Neuronal stem cell (in vitro differentiated cells): ENCODE results near the gene ARFGEF3.
"Not testable (repeated sequence)": the region's sequence is repeated elsewhere in the genome, so short reads cannot be mapped to it uniquely, and the experiment has no call there.

Source experiments
- DNase-seq: peaks from one replicate; pipeline ENCODE4 v3.0.0-alpha.2; 2013; ENCODE audit warnings: low spot score
- H2AFZ ChIP-seq: one replicate; pipeline ENCODE4 v1.6.1; 2013; ENCODE audit warnings: mild to moderate bottlenecking, low read length, inconsistent platforms
- H2AK5ac ChIP-seq: 2 replicates; pipeline ENCODE4 v1.6.1; 2013; ENCODE audit warnings: low read depth, mild to moderate bottlenecking, inconsistent platforms, low read length, moderate library complexity, mixed read lengths
- H2BK120ac ChIP-seq: 2 replicates; pipeline ENCODE4 v1.6.1; 2013; ENCODE audit warnings: low read depth, mild to moderate bottlenecking, inconsistent platforms, low read length, moderate library complexity, mixed read lengths
- H2BK12ac ChIP-seq: one replicate; pipeline ENCODE4 v1.6.1; 2013; ENCODE audit warnings: low read length, inconsistent platforms
- H2BK15ac ChIP-seq: 2 replicates; pipeline ENCODE4 v1.6.1; 2013; ENCODE audit warnings: mild to moderate bottlenecking, low read length, inconsistent platforms, mixed read lengths
- H2BK5ac ChIP-seq: one replicate; pipeline ENCODE4 v1.6.1; 2013; ENCODE audit warnings: inconsistent platforms, mild to moderate bottlenecking, low read length, moderate library complexity
- H3K14ac ChIP-seq: one replicate; pipeline ENCODE4 v1.6.1; 2013; ENCODE audit warnings: low read length, inconsistent platforms
- H3K18ac ChIP-seq: 2 replicates; pipeline ENCODE4 v1.6.1; 2013; ENCODE audit warnings: low read length, inconsistent platforms
- H3K23ac ChIP-seq: 2 replicates; pipeline ENCODE4 v1.6.1; 2013; ENCODE audit warnings: low read depth, mild to moderate bottlenecking, mixed read lengths, low read length, inconsistent platforms; ENCODE audit not compliant: poor library complexity
- H3K27ac ChIP-seq: replicated peaks from 3 replicates; pipeline ENCODE4 v1.5.1; 2013; ENCODE audit warnings: low read length, inconsistent platforms
- H3K27me3 ChIP-seq, 3 experiments: 2 replicates each; pipeline ENCODE4 v1.6.1; 2013; ENCODE audit warnings: low read length in 3 of 3, mild to moderate bottlenecking in 2 of 3, inconsistent platforms in 1 of 3, low read depth in 1 of 3, mixed read lengths in 1 of 3, moderate library complexity in 1 of 3; ENCODE audit not compliant: control insufficient read depth in 3 of 3, insufficient read depth in 3 of 3
- H3K36me3 ChIP-seq, 2 donors: replicated peaks in 1 of 2; 2 replicates each; pipeline ENCODE4 v1.6.1; 2013; ENCODE audit warnings: low read length in 2 of 2; ENCODE audit not compliant: control insufficient read depth in 2 of 2, insufficient read depth in 2 of 2
- H3K4ac ChIP-seq: 2 replicates; pipeline ENCODE4 v1.6.1; 2013; ENCODE audit warnings: inconsistent platforms, mild to moderate bottlenecking, low read length, moderate library complexity
- H3K4me1 ChIP-seq, 2 donors: 1 replicate in 1 of 2; 2 replicates in 1 of 2; pipeline ENCODE4 v1.6.1; 2013; ENCODE audit warnings: low read length in 2 of 2, low read depth in 1 of 2; ENCODE audit not compliant: control insufficient read depth in 2 of 2, insufficient read depth in 1 of 2
- H3K4me2 ChIP-seq: one replicate; pipeline ENCODE4 v1.6.1; 2013; ENCODE audit warnings: mild to moderate bottlenecking, low read length, inconsistent platforms; ENCODE audit not compliant: insufficient read depth, poor library complexity, severe bottlenecking
- H3K4me3 ChIP-seq, 2 donors: 2 replicates each; pipeline ENCODE4 v1.5.1; 2013; ENCODE audit warnings: low read length in 2 of 2, mild to moderate bottlenecking in 2 of 2, inconsistent platforms in 1 of 2, moderate library complexity in 1 of 2
- H3K79me1 ChIP-seq: one replicate; pipeline ENCODE4 v1.6.1; 2013; ENCODE audit warnings: low read depth, mild to moderate bottlenecking, inconsistent platforms, low read length, moderate library complexity
- H3K9ac ChIP-seq: one replicate; pipeline ENCODE4 v1.6.1; 2013; ENCODE audit warnings: mild to moderate bottlenecking, low read depth, low read length, inconsistent platforms; ENCODE audit not compliant: poor library complexity
- H3K9me3 ChIP-seq, 2 donors: replicated peaks in 1 of 2; 2 replicates each; pipeline versions ENCODE3 to v1.6.1; 2013; ENCODE audit warnings: low read length in 2 of 2, mild to moderate bottlenecking in 2 of 2, inconsistent platforms in 1 of 2, low read depth in 1 of 2, mixed read lengths in 1 of 2, moderate library complexity in 1 of 2; ENCODE audit not compliant: control insufficient read depth in 2 of 2, insufficient read depth in 1 of 2
- H4K8ac ChIP-seq: one replicate; pipeline ENCODE4 v1.6.1; 2013; ENCODE audit warnings: low read depth, mild to moderate bottlenecking, inconsistent platforms, low read length, moderate library complexity
- H4K91ac ChIP-seq: one replicate; pipeline ENCODE4 v1.6.1; 2013; ENCODE audit warnings: low read length, low read depth, mild to moderate bottlenecking, inconsistent platforms; ENCODE audit not compliant: poor library complexity
- WGBS, 2 donors: extraction: QIAGEN DNeasy Blood & Tissue Kit; methylation state at CpG; one replicate each; pipeline ENCODE4 v1.1.7; 2013; ENCODE audit warnings: missing lambda C conversion rate in 2 of 2, mixed read lengths in 1 of 2; ENCODE audit not compliant: insufficient read length in 2 of 2, insufficient replicate concordance in 1 of 2; ENCODE audit errors: extremely low coverage in 2 of 2; 5-methylcytosine and 5-hydroxymethylcytosine counted together

The ARFGEF3 gene

DNA sequence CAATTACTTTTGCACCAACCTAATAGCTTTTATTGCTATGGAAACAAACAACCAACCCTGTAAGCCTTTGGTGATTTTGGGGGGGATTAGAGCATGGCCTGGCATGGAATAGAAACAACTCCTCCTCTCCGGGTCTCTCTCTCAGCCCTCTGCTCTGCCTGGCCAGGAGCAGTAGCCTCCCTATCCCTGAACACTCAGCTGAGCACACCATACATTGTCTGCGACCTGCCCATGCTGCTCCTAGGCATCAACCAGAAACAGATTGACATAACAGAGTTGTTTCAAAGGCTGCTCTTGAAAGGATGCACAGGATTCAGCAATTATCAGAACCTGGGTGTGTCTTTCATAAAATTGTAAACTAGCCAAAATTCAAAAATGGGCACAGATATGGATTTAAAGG is 186.1 kb downstream of the ARFGEF3 start:
- no CpG with 5 or more reads among the region's 2 CpGs for WGBS, 2 donors
- H2BK120ac ChIP-seq: no peak overlapping the region
- no peak overlapping the region for H3K23ac ChIP-seq
- H3K79me1 ChIP-seq: no peaks in the 10 kb centered on the region
- H2BK12ac ChIP-seq: no peak overlapping the region
- no peak overlapping the region for H2BK5ac ChIP-seq
- H3K27ac ChIP-seq: no peak overlapping the region
- no peaks in the 10 kb centered on the region for H3K36me3 ChIP-seq
- no peak overlapping the region for H3K4me2 ChIP-seq
- H2BK15ac ChIP-seq: no peak overlapping the region
- no peak overlapping the region for H2AK5ac ChIP-seq
- no peaks in the 10 kb centered on the region for H3K4me1 ChIP-seq
- H2AFZ ChIP-seq: no peak overlapping the region
- no peak overlapping the region for H3K18ac ChIP-seq
- no peak overlapping the region for H3K4ac ChIP-seq
- H3K9ac ChIP-seq: no peak overlapping the region
- DNase-seq: no peak
- no peak overlapping the region for H4K8ac ChIP-seq
- peaks cover 0 to 8% (median 0%) of the 10 kb centered on the region in 3 experiments for H3K27me3 ChIP-seq
- H3K14ac ChIP-seq: no peak overlapping the region
- H3K9me3 ChIP-seq: no peaks in the 10 kb centered on the region
- no peak overlapping the region for H4K91ac ChIP-seq
- no peak overlapping the region for H3K4me3 ChIP-seq

GRCh38 chr6:138349891-138350290 is 188.2 kb downstream of the ARFGEF3 start:
- Histone ChIP-seq H3K27ac (no peak overlapping the region), H3K9ac (no peak overlapping the region), H2BK15ac (no peak overlapping the region), H2BK5ac (no peak overlapping the region), H4K91ac (no peak overlapping the region), H3K18ac (no peak overlapping the region), H3K4ac (no peak overlapping the region), H3K27me3 (peaks cover 0 to 8% (median 0%) of the 10 kb centered on the region in 3 experiments), H3K36me3 (no peaks in the 10 kb centered on the region), H3K4me2 (no peak overlapping the region), H3K4me1 (no peaks in the 10 kb centered on the region), H3K9me3 (no peaks in the 10 kb centered on the region), H2BK120ac (no peak overlapping the region), H2BK12ac (no peak overlapping the region), H3K79me1 (no peaks in the 10 kb centered on the region), H2AFZ (no peak overlapping the region), H4K8ac (no peak overlapping the region), H3K14ac (no peak overlapping the region), H3K23ac (no peak overlapping the region), H3K4me3 (no peak overlapping the region), H2AK5ac (no peak overlapping the region)
- no CpG with 5 or more reads among the region's 3 CpGs for WGBS, 2 donors
- DNase-seq: no peak

DNA sequence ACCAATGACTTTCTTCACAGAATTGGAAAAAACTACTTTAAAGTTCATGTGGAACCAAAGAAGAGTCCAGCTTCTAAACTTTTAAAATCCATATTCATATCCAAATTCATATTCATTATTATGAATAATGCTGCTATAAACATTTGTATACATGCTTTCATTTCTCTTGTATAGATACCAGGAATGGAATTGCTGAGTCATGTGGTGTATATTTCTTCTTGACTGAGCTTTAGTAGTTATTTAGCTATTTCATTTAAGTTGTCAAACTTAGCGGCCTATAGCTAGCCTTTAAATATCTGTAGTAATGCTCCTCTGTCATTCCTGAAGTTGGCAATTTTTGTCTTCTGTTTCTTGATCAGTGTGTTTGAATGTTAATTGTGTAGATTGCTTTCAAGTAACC is 196.2 kb downstream of the ARFGEF3 start:
- no CpG with 5 or more reads among the region's 1 CpG for WGBS, 2 donors
- no peak overlapping the region for H2BK120ac ChIP-seq

DNA sequence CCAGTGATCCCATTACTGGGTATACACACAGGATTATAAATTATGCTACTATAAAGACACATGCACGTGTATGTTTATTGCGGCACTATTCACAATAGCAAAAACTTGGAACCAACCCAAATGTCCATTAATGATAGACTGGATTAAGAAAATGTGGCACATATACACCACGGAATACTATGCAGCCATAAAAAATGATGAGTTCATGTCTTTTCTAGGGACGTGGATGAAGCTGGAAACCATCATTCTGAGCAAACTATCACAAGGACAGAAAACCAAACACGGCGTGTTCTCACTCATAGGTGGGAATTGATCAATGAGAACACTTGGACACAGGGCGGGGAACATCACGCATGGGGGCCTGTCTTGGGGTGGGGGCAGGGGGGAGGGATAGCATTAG is 206.9 kb downstream of the ARFGEF3 start:
- H3K27me3 ChIP-seq, H3K9ac ChIP-seq, H3K27ac ChIP-seq, H4K91ac ChIP-seq, H3K4me1 ChIP-seq, H3K79me1 ChIP-seq, H3K14ac ChIP-seq, H3K9me3 ChIP-seq, H2AK5ac ChIP-seq, H2BK120ac ChIP-seq, H3K4me2 ChIP-seq, H3K18ac ChIP-seq, H3K4me3 ChIP-seq, DNase-seq, H3K4ac ChIP-seq, H4K8ac ChIP-seq, H3K36me3 ChIP-seq, H2BK12ac ChIP-seq, H3K23ac ChIP-seq, H2AFZ ChIP-seq, H2BK15ac ChIP-seq, H2BK5ac ChIP-seq: not testable (repeated sequence)
- no CpG with 5 or more reads among the region's 8 CpGs for WGBS, 2 donors

More for the DNA sequence above, 196.2 kb downstream of the ARFGEF3 start:
- Histone ChIP-seq H3K27ac (no peak overlapping the region), H2AK5ac (no peak overlapping the region), H3K18ac (no peak overlapping the region), H4K8ac (no peak overlapping the region), H3K4ac (no peak overlapping the region), H2BK5ac (no peak overlapping the region), H3K4me2 (no peak overlapping the region), H3K14ac (no peak overlapping the region), H3K79me1 (no peaks in the 10 kb centered on the region), H4K91ac (no peak overlapping the region), H2BK12ac (no peak overlapping the region), H2BK15ac (no peak overlapping the region), H3K23ac (no peak overlapping the region), H3K4me3 (no peak overlapping the region), H2AFZ (no peak overlapping the region), H3K27me3 (no peaks in the 10 kb centered on the region), H3K9ac (no peak overlapping the region), H3K9me3 (no peaks in the 10 kb centered on the region), H3K4me1 (no peaks in the 10 kb centered on the region), H3K36me3 (no peaks in the 10 kb centered on the region)
- no peak for DNase-seq
